GM12892 (cell line): ENCODE results near the gene IPO5.

Experiments
- POLR2A ChIP-seq: IDR thresholded peaks from 2 replicates; pipeline ENCODE4 v1.6.1; 2011; ENCODE audit warnings: low read depth, low read length, control low read depth
- POLR2AphosphoS5 ChIP-seq: IDR thresholded peaks from 2 replicates; pipeline ENCODE4 v1.6.1; 2011; ENCODE audit warnings: low read depth, low read length, control low read depth
- TAF1 ChIP-seq: IDR thresholded peaks from 2 replicates; pipeline ENCODE4 v1.6.1; 2011; ENCODE audit warnings: low read depth, mild to moderate bottlenecking, control low read depth, low read length, borderline replicate concordance

- no peak for TF ChIP-seq POLR2A
- no peak for TF ChIP-seq POLR2AphosphoS5
- TF ChIP-seq TAF1, result no peak
Measured at GRCh38 chr13:97938706-97939475, 14.6 kb upstream of the IPO5 start.
